GM19023 (cell line): ENCODE results near the gene NPAS3.
A peak's percentile ranks its signal among the peaks of the same experiment; 100 is the strongest.

Experiments
- ATAC-seq: cut with Tn5 transposase; IDR thresholded peaks from one replicate; pipeline ENCODE4 v1.9.1; 2021; ENCODE audit warnings: mild to moderate bottlenecking, moderate library complexity; ENCODE audit not compliant: unreplicated experiment

The NPAS3 gene

GRCh38 chr14:32938719-32939253 lies at the start of gene NPAS3:
NPAS3 (plus strand) TSS chr14:32938879.
- ATAC-seq: peak; percentile 34

GRCh38 chr14:32896979-32897697 lies 41.5 kb upstream of the NPAS3 start:
- no peak for ATAC-seq

GRCh38 chr14:32897698-32898064 lies 41.0 kb upstream of the NPAS3 start:
- no peak for ATAC-seq

GRCh38 chr14:32898876-32899275 lies 39.8 kb upstream of the NPAS3 start:
- ATAC-seq: no peak

GRCh38 chr14:32900547-32900946 lies 38.1 kb upstream of the NPAS3 start:
- no peak for ATAC-seq

GRCh38 chr14:32905013-32905412 lies 33.7 kb upstream of the NPAS3 start:
- no peak for ATAC-seq

GRCh38 chr14:32906672-32907071 lies 32.0 kb upstream of the NPAS3 start:
- no peak for ATAC-seq

GRCh38 chr14:32908196-32909084 lies 30.2 kb upstream of the NPAS3 start:
- ATAC-seq: no peak

GRCh38 chr14:32913725-32914124 lies 25.0 kb upstream of the NPAS3 start:
- ATAC-seq: no peak

GRCh38 chr14:32914391-32914790 lies 24.3 kb upstream of the NPAS3 start:
- no peak for ATAC-seq

GRCh38 chr14:32920696-32921276 lies 17.9 kb upstream of the NPAS3 start:
- ATAC-seq: no peak

GRCh38 chr14:32925439-32925838 lies 13.2 kb upstream of the NPAS3 start:
- no peak for ATAC-seq

GRCh38 chr14:32932302-32932913 lies 6.3 kb upstream of the NPAS3 start:
- ATAC-seq: no peak

GRCh38 chr14:32932914-32933628 lies 5.6 kb upstream of the NPAS3 start:
- ATAC-seq: no peak

- ATAC-seq: no peak
Observed at GRCh38 chr14:32933629-32934072, 5.0 kb upstream of the NPAS3 start.

GRCh38 chr14:32934073-32934880 lies 4.4 kb upstream of the NPAS3 start:
- no peak for ATAC-seq

GRCh38 chr14:32934881-32935633 lies 3.6 kb upstream of the NPAS3 start:
- ATAC-seq: no peak

- peak; percentile 54 for ATAC-seq
Observed at GRCh38 chr14:32939254-32940065, 781 bp downstream of the NPAS3 start.
